ENCODE results near the gene LRP1. TPM values are rescaled to one million over a fixed set of nuclear protein-coding genes. Genes with fewer than 3 reads are reported as not detected.
A peak's percentile ranks its signal among the peaks of the same experiment; 100 is the strongest.

LRP1 gene
- total RNA-seq, 1 experiment from 2014 or later: 0.56 TPM

DNA sequence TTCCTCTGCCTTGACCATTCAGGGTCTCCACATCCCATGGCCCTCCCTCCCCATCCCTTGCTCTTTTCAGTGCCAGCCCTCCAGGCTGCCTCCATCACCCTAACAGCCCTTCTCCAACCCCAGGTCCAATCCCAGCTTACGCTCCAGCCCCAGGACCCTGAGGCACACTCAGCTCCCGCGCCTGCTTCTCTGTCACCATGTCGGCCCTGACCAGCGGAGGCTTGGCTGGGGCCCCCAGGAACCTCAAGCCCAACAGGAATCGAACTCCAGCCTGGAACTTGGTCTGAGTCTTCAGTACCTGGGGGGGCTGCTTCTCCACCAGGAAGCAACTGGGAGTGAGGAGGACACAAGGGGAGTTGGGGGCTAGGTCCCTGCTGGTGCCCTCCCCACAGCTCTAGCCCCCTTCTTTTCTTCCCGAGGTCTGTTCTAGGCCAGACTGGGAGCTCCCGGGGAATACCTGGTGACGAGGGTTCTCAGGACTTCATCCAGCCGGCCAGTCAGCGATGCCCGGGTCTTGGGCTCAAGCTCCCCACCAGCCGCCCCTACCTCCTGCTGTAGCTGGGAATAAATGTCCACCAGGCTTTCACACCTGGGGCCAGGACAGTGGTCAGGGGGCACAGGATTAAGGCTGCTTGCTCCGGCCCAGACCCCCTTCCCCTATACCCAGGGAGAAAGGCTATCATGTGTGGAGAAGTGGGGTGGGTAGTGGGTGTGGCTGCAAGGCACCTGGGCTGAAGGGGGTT, 23.1 kb upstream of the LRP1 start:
- Histone ChIP-seq H3K9me3 (ENCODE audit: low read length) (no peaks in the 10 kb centered on the region), H4K20me1 (ENCODE audit: insufficient read depth, low read depth, low read length) (peaks cover 18% of the 10 kb centered on the region), H3K79me2 (ENCODE audit: low read length) (peaks cover 26% of the 10 kb centered on the region)

DNA sequence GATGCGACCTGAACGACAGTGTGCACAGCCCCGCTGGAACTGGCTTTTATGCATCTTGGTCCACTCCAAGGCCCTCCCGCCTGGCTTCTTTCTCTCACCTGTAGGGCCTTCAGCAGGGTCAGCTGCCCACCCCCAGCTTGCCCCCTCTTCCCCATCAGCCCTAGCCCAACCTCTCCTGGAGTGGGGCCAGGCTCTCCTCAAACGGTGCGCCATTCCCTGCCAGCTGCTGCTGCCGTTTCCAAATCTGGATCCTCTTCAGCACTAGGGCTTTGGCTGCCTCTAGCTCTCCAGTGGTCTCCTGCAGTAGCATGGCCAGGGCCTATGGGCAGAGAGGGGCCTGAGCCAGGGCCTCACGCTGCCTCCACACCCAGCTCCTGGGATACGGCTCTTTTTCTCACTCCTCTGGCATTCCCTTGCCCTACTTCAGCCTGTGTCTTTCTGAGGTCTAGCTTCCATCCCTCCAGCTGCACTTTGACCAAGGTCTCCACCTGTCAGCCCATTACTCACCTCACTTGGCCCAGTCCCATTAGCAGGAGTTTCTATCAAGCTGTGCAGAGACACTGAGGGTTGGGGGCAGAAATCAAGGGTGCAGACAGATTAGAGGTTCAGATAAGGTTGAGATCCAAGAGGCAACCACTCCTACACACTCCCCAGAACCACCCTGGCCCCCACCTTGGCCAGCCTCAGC, 22.1 kb upstream of the LRP1 start:
- Histone ChIP-seq H3K4me2 (ENCODE audit: low read depth, low read length, poor library complexity, severe bottlenecking) (no peak overlapping the region), H3K9ac (ENCODE audit: low read length) (no peak overlapping the region), H3K27ac (ENCODE audit: low read length) (no peak overlapping the region), H4K20me1 (ENCODE audit: insufficient read depth, low read depth, low read length) (peaks cover 18% of the 10 kb centered on the region), H2AFZ (ENCODE audit: low read length) (no peak overlapping the region), H3K4me3 (ENCODE audit: low read length) (no peak overlapping the region), H3K9me2 (replicated peaks; ENCODE audit: insufficient read depth, low read length) (no peaks in the 10 kb centered on the region), H3K79me2 (ENCODE audit: low read length) (peaks cover 36% of the 10 kb centered on the region), H3K27me3 (ENCODE audit: low read length) (no peaks in the 10 kb centered on the region), H3K36me3 (ENCODE audit: insufficient read depth, low read length) (peaks cover 25% of the 10 kb centered on the region; the same call in 1 of the 2 replicates), H3K4me1 (ENCODE audit: low read length) (peaks cover 32% of the 10 kb centered on the region), H3K9me3 (ENCODE audit: low read length) (no peaks in the 10 kb centered on the region)
- DNase-seq: no peak

More for the DNA sequence above, 23.1 kb upstream of the LRP1 start:
- Histone ChIP-seq H3K27ac (ENCODE audit: low read length) (no peak overlapping the region), H3K27me3 (ENCODE audit: low read length) (no peaks in the 10 kb centered on the region), H3K4me3 (ENCODE audit: low read length) (no peak overlapping the region), H3K9ac (ENCODE audit: low read length) (no peak overlapping the region), H3K4me1 (ENCODE audit: low read length) (peaks cover 30% of the 10 kb centered on the region), H3K4me2 (ENCODE audit: low read depth, low read length, poor library complexity, severe bottlenecking) (no peak overlapping the region), H3K9me2 (replicated peaks; ENCODE audit: insufficient read depth, low read length) (no peaks in the 10 kb centered on the region), H3K36me3 (ENCODE audit: insufficient read depth, low read length) (peaks cover 27% of the 10 kb centered on the region; the same call in 1 of the 2 replicates), H2AFZ (ENCODE audit: low read length) (no peak overlapping the region)
- DNase-seq: no peak

DNA sequence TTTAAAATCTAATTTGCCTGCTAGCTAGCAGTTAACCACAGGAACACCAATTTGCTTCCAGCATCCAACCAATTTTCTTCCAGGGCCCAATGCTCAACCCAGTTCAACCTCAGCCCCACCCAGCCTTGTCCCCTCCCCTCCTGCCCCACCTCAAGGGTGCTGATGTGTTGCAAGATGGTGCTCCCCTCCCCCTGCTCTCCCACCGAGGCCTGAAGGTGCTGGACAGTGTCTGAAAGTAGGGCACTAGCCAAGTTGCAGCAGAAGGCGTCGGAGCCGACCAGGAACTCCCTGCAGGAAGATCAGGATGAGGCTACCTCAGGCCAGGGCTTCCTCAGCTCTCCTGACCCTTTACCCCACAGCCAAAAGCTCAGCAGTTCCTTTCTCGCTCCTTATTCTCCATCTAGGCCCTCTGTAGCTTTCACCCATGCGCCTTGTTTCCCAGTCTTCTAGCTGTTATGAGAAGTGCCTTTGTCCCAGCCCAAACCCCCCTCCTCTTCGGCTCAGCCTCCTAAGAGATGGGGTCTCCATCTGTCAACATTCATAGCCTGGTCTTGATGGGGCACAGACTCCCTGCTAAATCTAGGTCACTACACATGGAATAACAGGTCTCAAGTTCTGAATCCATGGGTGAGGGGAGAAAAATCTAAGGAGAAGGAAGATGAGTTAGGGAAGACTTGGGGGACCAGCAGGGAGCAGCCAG, 20.7 kb upstream of the LRP1 start:
- no peaks in the 10 kb centered on the region for H3K9me3 ChIP-seq (ENCODE audit: low read length)
- peaks cover 21% of the 10 kb centered on the region; the same call in 1 of the 2 replicates for H3K36me3 ChIP-seq (ENCODE audit: insufficient read depth, low read length)
- no peaks in the 10 kb centered on the region for H3K27me3 ChIP-seq (ENCODE audit: low read length)
- H3K4me2 ChIP-seq (ENCODE audit: low read depth, low read length, poor library complexity, severe bottlenecking): peak overlapping the region; percentile 21
- DNase-seq: no peak
- no peaks in the 10 kb centered on the region for H3K9me2 ChIP-seq (replicated peaks; ENCODE audit: insufficient read depth, low read length)
- H3K9ac ChIP-seq (ENCODE audit: low read length): peak overlapping the region; percentile 34; the same call in 1 of the 2 replicates
- H3K4me1 ChIP-seq (ENCODE audit: low read length): peaks cover 45% of the 10 kb centered on the region
- peaks cover 18% of the 10 kb centered on the region for H4K20me1 ChIP-seq (ENCODE audit: insufficient read depth, low read depth, low read length)
- H3K79me2 ChIP-seq (ENCODE audit: low read length): peaks cover 40% of the 10 kb centered on the region
- no peak overlapping the region for H3K4me3 ChIP-seq (ENCODE audit: low read length)
- no peak overlapping the region for H2AFZ ChIP-seq (ENCODE audit: low read length)
- no peak overlapping the region; the same call in 1 of the 2 replicates for H3K27ac ChIP-seq (ENCODE audit: low read length)

DNA sequence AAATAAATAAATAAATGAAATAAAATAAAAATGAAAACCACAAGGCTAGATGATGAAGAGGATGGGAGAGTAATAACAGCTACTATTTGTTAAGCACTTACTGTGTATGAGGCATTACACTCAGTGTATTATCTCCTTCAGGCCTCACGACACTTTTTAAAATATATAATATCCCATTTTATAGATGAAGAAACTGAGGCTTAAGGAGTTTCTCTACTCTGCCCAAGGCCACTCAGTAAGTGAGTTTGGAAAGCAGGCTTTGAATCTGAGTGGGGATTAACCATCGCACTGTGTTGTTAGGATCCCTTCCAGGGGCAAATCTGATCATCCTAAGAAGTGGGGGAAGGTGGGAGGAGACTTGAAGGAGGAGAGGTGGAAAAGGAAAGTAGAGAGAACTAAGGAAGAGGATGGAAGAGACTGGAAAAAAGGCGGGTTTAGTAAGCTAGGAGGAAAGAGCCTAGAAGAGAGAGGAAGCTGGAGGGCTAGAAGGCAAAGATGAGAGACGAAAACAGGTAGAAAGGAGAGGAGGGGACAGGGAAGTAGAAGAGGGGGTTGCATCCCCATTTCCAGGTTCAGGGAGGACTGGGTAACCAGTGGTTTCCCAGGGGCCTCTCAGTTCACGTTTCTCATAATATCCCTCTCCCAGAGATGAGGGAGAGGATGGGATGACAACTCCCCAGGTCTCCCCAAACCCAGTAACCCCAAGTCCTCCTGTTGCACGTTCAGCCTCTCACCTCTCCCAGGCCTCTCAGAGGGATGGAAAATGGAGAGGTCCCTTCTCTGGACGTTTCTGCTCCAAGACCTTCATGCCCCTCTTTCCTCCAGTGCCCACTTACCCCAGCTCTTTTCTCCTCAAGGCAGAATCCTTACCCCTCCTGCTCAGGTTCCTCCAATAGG, 18.8 kb upstream of the LRP1 start:
- peaks cover 18% of the 10 kb centered on the region for H4K20me1 ChIP-seq (ENCODE audit: insufficient read depth, low read depth, low read length)
- DNase-seq: no peak
- no peaks in the 10 kb centered on the region for H3K9me2 ChIP-seq (replicated peaks; ENCODE audit: insufficient read depth, low read length)
- peaks cover 48% of the 10 kb centered on the region for H3K4me1 ChIP-seq (ENCODE audit: low read length)
- peaks cover 21% of the 10 kb centered on the region; the same call in 1 of the 2 replicates for H3K36me3 ChIP-seq (ENCODE audit: insufficient read depth, low read length)
- H3K27ac ChIP-seq (ENCODE audit: low read length): peak overlapping the region; percentile 87
- H3K4me2 ChIP-seq (ENCODE audit: low read depth, low read length, poor library complexity, severe bottlenecking): peak overlapping the region; percentile 94
- H2AFZ ChIP-seq (ENCODE audit: low read length): no peak overlapping the region
- H3K4me3 ChIP-seq (ENCODE audit: low read length): peak overlapping the region; percentile 96
- H3K9ac ChIP-seq (ENCODE audit: low read length): peak overlapping the region; percentile 93
- H3K79me2 ChIP-seq (ENCODE audit: low read length): peaks cover 40% of the 10 kb centered on the region
- H3K27me3 ChIP-seq (ENCODE audit: low read length): no peaks in the 10 kb centered on the region
- no peaks in the 10 kb centered on the region for H3K9me3 ChIP-seq (ENCODE audit: low read length)

DNA sequence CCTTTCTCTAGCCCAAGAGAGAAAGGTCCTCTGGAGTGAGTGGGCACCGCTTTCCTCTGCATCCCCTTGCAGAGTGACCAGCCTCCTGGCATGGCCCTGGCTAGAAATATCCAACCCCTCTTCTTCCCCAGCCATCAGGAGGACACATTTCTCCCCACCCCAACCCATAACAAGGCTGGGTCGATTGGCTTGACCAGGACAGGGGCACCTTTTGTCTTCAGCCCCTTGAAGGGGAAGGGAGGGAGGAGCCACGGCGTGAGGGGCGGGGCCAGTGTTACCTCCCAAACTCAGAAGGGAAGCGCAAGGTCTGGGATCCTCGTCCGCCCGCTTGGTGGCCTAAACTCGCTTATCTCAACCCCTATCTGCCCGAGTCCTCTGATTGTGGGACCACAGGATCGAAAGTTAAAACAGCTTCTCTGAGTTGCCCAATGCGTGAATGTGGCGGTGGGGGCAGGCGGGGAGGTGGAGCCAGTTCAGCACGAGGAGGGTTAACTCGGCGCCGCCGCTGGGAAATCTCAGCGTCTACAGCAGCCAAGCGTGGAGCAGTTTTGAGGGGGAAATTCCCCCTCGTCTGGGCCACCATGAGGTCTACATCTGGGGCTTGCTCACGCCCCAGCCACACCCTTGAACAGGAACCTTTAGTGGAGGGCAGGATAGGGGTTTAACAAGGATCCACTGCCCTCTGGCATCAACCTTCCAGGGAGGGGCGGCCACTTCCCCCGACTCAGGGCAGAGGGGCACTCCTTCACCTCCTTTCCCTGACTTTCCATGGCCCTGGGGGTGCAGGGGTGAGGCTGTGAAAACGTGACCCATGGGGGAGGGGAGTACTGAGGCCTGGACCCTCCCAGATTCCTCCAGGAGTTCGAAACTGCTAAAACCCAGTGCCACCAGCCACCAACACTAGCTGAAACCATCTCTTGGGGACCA, 17.9 kb upstream of the LRP1 start:
- Histone ChIP-seq H3K9me3 (ENCODE audit: low read length) (no peaks in the 10 kb centered on the region), H2AFZ (ENCODE audit: low read length) (no peak overlapping the region), H4K20me1 (ENCODE audit: insufficient read depth, low read depth, low read length) (peaks cover 18% of the 10 kb centered on the region), H3K4me1 (ENCODE audit: low read length) (peaks cover 48% of the 10 kb centered on the region), H3K4me2 (ENCODE audit: low read depth, low read length, poor library complexity, severe bottlenecking) (peak overlapping the region; percentile 94), H3K79me2 (ENCODE audit: low read length) (peaks cover 40% of the 10 kb centered on the region), H3K36me3 (ENCODE audit: insufficient read depth, low read length) (peaks cover 20% of the 10 kb centered on the region; the same call in 1 of the 2 replicates), H3K27ac (ENCODE audit: low read length) (peak overlapping the region; percentile 87), H3K9me2 (replicated peaks; ENCODE audit: insufficient read depth, low read length) (no peaks in the 10 kb centered on the region), H3K4me3 (ENCODE audit: low read length) (peak overlapping the region; percentile 96), H3K27me3 (ENCODE audit: low read length) (no peaks in the 10 kb centered on the region), H3K9ac (ENCODE audit: low read length) (peak overlapping the region; percentile 93)
- DNase-seq: peak; percentile 85

DNA sequence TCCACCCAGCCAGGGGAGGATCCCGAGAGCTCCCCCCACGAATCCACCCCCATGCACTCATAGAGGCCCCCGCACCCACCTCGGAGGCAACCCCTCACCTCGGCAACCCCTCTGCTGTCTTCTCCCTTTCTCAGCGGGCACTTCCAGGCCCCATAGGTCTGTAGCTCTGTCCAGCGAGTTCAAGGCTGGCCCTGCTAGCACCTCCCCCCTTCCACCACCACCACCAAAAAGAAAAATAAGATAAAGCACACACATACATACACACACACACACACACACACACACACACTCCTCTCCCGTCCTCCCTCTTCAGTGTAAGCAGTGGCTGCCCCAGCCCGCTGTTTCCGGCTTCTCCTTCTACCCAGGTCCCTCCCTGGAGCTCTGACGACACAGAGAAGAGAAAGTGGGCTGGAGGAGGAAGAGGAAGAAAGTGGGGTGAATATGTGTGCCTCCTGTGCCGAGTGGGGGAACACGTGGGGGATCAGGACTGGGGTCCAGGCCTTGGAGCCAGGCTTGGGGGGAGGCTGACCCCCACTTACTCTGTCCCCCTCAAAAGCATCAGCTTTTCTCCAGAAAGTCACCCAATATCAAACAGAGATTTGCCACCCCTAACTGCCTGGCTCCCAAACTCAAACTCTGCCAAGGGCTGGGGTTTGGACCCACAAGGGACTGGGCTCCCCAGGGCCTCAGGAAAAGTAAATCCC, 17.1 kb upstream of the LRP1 start, which contains the start of gene STAT6:
Gene STAT6 (minus strand): TSS at position 332 of the 704 bp plus-strand sequence. CDS start 3,084 bp downstream, outside the sequence.
- Histone ChIP-seq H3K9me3 (ENCODE audit: low read length) (no peaks in the 10 kb centered on the region), H4K20me1 (ENCODE audit: insufficient read depth, low read depth, low read length) (peaks cover 18% of the 10 kb centered on the region), H3K27me3 (ENCODE audit: low read length) (no peaks in the 10 kb centered on the region), H3K27ac (ENCODE audit: low read length) (peak within 1 kb of the TSS; percentile 87), H3K9ac (ENCODE audit: low read length) (peak within 1 kb of the TSS; percentile 93), H3K36me3 (ENCODE audit: insufficient read depth, low read length) (peaks cover 14% of the 10 kb centered on the region; the same call in 1 of the 2 replicates), H3K4me3 (ENCODE audit: low read length) (peak within 1 kb of the TSS; percentile 96), H3K9me2 (replicated peaks; ENCODE audit: insufficient read depth, low read length) (no peaks in the 10 kb centered on the region), H3K4me2 (ENCODE audit: low read depth, low read length, poor library complexity, severe bottlenecking) (peak within 1 kb of the TSS; percentile 94), H2AFZ (ENCODE audit: low read length) (peak within 1 kb of the TSS; percentile 80; the same call in 1 of the 2 replicates), H3K4me1 (ENCODE audit: low read length) (peaks cover 48% of the 10 kb centered on the region), H3K79me2 (ENCODE audit: low read length) (peaks cover 40% of the 10 kb centered on the region)
- peak; percentile 96 for DNase-seq
